GM18502 (cell line): ENCODE measurements around the gene ARHGAP24.
"Not testable (repeated sequence)": the region's sequence is repeated elsewhere in the genome, so short reads cannot be mapped to it uniquely, and the experiment has no call there.

Experiments
- ATAC-seq: cut with Tn5 transposase; IDR thresholded peaks from one replicate; pipeline ENCODE4 v1.9.1; 2021; ENCODE audit warnings: mild to moderate bottlenecking; ENCODE audit not compliant: unreplicated experiment, poor library complexity

Gene ARHGAP24

GRCh38 chr4:85965529-85965928 lies 490.6 kb downstream of the ARHGAP24 start:
- no peak for ATAC-seq

DNA sequence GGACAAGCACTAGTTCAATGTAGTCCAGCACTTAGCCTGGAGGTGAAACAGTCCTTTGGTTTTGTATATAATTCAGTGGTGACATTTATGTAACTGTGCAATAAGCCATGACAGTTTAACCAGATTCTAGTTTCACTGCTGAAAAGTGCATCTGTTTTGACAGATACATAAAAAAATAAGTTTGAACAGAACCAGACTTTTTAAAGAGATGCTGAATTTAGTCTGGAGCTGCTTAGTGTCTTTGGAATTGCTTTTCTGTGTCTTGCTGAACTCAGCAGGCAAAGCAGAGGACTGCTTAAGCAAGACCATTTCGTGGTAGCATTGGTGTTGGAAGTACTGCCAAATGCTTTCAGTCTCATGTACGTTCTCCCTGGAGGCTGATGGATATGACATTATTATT lies 491.4 kb downstream of the ARHGAP24 start:
- no peak for ATAC-seq

DNA sequence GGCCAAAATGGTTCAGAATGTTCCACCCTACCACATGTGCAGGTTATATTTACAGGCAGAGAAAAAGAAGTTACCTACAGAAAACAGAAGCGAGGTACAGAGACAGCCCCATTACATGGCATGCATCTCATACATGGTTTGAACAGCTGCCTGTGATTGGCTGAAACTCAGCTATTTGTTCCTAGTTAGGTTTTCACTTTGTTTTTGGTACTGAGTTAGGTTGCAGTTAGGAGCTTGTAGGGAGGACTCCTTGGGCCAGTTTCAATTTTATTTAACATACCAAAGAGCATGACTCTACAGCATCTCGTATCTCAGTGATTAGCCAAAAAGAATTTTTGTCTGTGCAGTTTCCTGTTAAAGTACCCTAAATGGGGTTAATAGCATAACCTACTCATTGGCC lies 492.9 kb downstream of the ARHGAP24 start:
- ATAC-seq, result no peak

GRCh38 chr4:85968945-85969819 lies 494.2 kb downstream of the ARHGAP24 start:
- peak; percentile 71 for ATAC-seq

DNA sequence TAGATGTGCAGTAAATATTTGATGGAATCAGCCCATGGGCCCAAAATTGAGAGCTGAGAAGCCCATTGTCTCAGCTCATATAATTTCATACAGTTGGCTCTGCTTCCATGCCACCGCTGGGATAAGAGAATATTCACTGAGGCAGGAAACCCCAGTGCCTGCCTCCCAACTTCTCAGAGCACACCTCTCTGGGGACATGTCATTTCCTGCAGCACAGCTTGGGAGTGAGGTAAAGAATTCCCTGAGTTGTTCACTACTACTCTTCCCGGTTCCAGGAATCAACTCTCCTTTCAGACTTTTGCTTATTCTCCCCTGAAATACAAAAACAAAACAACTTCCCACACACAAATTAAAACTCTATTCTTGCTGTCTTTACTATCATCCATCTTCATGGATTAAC lies 495.6 kb downstream of the ARHGAP24 start:
- no peak for ATAC-seq

DNA sequence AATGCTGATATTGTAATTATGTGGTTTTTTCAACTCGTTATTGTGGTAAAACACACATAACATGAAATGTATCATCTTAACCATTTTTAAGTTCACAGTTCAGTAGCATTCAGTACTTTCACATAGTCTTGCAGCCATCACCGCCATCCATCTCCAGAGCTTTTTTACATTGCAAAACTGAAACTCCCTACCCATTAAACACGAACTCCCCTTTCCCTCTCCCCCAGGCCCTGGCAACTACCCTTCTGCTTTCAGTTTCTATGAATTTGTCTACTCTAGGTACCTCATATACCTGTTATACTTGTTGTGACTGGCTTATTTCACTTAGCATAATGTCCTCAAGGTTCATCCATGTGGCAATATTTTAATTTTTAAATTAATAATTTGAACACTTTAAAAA lies 504.3 kb downstream of the ARHGAP24 start:
- ATAC-seq, result peak; percentile 96

GRCh38 chr4:85986266-85986665 lies 511.3 kb downstream of the ARHGAP24 start:
- ATAC-seq, result no peak

DNA sequence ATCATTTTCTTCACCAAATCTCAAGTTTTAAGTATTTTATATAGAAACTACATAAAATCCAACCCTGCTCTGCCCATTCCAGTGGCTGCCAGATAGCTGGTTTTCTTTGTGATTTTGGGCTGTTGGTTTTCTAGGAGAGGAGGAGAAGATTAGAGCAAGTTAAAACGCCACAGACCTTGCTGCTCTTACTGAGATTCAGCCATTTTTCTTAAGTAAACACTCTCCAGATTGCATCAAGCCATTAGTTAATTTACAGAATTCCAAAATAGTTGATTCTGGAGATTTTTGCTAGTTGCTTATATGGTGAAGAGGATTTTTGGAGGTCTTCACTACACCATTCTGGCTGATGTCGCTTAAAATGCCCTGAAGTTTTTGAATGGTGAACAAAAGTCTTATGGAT lies 518.7 kb downstream of the ARHGAP24 start:
- ATAC-seq, result no peak

GRCh38 chr4:85994576-85994975 lies 519.6 kb downstream of the ARHGAP24 start:
- no peak for ATAC-seq

- no peak for ATAC-seq
Measured at GRCh38 chr4:85995361-85995760, 520.4 kb downstream of the ARHGAP24 start.

DNA sequence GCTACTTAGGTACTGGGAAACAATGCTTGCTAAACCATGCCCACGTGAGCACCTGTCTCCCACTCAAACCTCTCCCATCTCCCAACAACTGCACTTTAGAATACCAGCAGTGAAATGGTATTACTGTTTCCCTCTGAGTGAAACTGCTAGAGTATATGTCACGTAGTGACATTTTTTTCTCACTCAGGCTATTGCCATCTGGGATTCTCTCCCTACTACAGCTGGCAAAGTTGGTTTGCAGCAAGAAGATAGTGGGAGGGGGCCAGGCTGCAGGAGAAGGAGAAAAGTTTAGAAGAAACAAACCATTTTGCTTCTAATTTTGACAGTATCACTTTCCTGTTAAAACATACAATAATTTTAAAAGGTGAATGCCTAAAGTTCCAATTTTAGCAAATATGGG lies 526.6 kb downstream of the ARHGAP24 start:
- no peak for ATAC-seq

DNA sequence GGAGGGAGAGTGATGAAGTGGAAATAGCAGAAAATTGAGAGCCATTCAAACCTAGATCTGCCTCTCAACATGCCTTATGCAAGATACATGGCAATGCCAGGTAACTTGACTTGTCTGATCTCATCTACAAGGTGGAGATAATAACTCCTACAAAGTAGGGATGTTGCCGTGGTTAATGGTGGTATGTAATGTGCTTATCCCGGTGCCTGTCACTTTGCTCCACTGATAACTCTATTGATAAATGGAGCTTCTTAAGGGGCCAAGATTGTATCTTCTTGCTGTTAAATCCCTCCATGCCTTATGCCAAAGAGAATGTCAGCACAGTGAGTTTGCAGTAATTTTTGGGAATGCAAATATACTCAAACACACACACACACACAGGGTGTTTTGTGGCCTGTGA lies 529.1 kb downstream of the ARHGAP24 start:
- no peak for ATAC-seq

DNA sequence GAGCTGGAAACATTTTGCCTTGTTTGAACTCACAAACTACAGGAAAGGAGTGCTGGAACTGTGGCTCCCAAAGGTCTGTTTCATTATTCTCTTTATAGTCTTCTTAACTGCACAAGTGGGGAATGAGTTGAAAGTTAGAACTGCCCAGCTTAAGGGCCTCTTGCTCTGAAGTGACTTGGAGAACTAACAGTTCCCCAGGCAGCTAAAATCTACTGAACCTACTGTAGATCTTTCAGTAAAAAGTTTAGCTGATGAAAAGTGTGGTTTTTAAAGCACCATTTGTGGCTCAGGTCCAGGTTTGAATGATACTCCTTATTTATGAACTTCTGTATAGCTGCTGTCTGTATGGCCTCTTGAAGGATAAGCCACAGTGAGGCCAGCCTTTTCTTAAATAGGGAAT lies 531.1 kb downstream of the ARHGAP24 start:
- no peak for ATAC-seq

DNA sequence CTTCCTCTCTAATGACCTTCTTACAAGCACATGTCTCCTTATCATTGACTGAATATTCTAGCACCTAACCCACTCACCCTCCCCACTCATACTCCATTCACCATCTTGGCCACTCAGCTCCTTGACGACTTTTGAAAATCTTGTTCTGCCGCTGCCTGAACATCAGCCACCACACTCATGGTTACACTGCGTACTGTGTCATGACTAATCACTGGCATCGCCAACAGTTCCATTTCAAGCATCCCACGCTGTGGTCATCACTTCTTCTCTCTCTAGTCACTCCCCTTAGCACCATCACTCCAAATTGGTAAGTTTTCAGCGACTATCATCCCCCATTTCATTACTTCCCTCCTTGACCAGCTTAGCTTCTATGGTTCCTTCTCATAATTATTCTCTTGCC lies 532.1 kb downstream of the ARHGAP24 start:
- ATAC-seq, result no peak

DNA sequence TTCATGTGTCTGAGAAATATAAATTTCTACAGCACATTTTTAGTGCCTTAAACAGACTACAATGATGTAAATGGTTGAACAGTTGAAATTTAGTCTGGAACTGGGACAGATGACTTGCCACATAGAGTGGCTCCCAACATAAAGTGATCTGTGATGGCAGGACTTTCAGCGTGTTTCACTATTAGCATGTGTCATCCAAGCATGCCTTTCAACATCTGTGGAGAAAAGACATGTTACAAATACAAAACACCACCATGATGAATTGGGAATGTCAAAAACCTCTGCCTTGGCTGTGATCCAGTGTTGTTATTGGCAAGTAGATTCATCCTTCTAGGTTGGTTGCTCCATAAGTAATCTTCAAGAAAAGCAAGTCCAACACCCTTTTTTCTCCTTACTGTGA lies 536.2 kb downstream of the ARHGAP24 start:
- ATAC-seq, result no peak

GRCh38 chr4:86013621-86014020 lies 538.7 kb downstream of the ARHGAP24 start:
- ATAC-seq, result no peak

DNA sequence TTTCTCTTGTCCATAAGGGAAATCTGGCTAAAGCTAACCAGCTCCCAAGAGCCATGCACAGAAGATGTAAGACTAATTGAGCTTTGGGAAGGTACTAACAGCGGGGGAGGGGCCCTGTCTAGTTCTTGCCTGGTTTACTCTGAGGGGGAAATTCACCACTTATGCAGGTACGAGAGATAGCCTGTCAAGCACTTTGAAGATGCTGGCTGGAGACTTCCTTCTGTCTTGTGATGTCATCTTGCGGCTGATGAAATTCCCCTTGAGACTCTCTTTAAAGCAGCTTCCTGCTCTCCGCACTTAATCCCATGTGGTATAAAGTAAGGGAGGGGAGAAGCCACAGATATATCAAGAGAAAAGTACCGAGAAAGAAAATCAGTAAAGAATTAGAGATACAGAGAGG lies 539.6 kb downstream of the ARHGAP24 start:
- peak; percentile 94 for ATAC-seq

GRCh38 chr4:86015412-86016350 lies 540.7 kb downstream of the ARHGAP24 start:
- ATAC-seq, result no peak

DNA sequence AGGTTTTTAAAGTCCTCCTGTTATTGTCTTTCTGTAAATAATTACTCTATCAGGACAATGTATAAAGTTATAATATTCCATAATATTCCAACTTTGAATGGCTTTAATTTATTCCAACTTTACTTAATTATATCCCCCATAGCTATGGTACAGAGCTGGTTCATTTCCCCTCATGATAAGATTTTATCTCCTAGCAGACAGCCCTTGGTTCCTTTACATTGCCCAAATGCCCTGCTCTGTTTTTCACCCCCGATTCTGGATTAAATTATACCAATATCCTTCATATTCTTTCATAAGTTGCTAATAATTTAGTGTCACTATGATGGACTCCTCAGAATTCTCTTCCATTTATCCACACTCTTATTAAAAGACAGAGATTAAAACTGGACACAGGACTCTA lies 544.4 kb downstream of the ARHGAP24 start:
- no peak for ATAC-seq

- no peak for ATAC-seq
Measured at GRCh38 chr4:86019906-86020305, 545.0 kb downstream of the ARHGAP24 start.

DNA sequence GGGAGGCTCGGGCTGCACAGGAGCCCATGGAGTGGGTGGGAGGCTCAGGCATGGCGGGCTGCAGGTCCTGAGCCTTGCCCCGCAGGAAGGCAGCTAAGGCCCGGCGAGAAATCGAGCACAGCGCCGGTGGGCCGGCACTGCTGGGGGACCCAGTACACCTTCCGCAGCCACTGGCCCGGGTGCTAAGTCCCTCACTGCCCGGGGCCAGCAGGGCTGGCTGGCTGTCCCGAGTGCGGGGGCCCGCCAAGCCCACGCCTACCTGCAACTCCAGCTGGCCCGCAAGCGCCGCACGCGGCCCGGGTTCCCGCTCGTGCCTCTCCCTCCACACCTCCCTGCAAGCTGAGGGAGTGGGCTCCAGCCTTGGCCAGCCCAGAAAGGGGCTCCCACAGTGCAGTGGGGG lies 546.7 kb downstream of the ARHGAP24 start:
- ATAC-seq, result not testable (repeated sequence)
